Cardiac ventricle fibroblast (primary cell): Measurements from ENCODE around the gene RAD54L2. TPM values are rescaled to one million over a fixed set of nuclear protein-coding genes. Genes with fewer than 3 reads are reported as not detected.

Experiments
- total RNA-seq: library from RNA; depleted of rRNA; stranded (reverse); fragments of >200 nt; gene quantifications from 2 replicates; pipeline ENCODE4 v1.2.3, GENCODE V29; 2015

RAD54L2 gene, protein sequence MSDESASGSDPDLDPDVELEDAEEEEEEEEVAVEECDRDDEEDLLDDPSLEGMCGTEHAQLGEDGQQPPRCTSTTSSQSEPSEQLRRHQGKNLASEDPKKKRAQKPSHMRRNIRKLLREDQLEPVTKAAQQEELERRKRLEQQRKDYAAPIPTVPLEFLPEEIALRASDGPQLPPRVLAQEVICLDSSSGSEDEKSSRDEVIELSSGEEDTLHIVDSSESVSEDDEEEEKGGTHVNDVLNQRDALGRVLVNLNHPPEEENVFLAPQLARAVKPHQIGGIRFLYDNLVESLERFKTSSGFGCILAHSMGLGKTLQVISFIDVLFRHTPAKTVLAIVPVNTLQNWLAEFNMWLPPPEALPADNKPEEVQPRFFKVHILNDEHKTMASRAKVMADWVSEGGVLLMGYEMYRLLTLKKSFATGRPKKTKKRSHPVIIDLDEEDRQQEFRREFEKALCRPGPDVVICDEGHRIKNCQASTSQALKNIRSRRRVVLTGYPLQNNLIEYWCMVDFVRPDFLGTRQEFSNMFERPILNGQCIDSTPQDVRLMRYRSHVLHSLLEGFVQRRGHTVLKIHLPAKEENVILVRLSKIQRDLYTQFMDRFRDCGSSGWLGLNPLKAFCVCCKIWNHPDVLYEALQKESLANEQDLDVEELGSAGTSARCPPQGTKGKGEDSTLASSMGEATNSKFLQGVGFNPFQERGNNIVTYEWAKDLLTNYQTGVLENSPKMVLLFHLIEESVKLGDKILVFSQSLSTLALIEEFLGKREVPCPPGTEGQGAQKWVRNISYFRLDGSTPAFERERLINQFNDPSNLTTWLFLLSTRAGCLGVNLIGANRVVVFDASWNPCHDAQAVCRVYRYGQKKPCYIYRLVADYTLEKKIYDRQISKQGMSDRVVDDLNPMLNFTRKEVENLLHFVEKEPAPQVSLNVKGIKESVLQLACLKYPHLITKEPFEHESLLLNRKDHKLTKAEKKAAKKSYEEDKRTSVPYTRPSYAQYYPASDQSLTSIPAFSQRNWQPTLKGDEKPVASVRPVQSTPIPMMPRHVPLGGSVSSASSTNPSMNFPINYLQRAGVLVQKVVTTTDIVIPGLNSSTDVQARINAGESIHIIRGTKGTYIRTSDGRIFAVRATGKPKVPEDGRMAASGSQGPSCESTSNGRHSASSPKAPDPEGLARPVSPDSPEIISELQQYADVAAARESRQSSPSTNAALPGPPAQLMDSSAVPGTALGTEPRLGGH (N-terminal part only)
- 7.2 and 7.5 TPM in 2 replicates for total RNA-seq

DNA sequence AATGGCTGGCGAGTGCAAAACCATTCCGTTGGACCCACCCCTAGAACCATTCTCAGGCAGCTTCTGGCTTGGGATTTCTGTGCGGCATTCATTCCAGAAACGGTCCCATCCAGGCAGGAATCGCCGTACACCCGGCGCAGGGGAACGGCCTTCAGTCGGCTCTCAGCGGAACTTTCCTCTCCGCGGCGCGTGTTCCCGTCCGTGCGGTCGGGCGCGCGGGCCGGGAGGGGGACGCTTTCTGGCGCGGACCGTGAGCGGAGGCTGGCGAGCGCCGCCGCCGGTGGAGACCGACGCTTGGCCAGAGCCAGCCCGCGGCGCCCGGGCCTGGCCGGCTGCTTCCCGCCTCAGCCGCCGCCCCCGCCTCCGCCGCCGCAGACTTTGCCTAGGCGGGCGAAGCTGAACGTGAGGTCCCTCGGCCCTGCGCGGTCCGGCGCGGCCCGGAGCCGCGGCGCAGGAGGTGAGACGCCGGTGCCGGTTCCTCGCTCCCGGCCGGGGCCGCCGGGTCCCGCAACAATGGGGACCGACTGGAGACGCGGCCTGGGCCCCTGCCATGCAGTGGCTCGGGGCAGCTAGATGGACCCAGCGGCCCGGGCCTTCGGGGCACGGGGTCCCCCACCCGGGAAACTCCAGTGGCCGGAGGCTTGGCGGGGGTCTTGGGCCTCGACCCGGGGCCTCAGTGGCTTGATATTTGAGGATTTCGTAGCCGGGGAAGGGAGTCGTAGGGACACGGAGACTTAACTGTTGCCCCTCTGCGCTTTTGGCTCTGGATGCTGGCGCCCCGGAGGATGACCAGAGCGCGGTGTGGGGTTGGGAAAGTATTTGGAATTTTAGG is at the start of gene RAD54L2:
Gene RAD54L2, plus strand, starts transcription at position 261 of the 832 bp plus-strand sequence. CDS start 51,702 bp downstream, outside the sequence.

Other genes with a start within 250 kb of the RAD54L2 start
- 83.4 and 91.5 TPM in 2 replicates for gene MANF, start 153.4 kb upstream of the RAD54L2 start, total RNA-seq
- 30.7 and 34.5 TPM in 2 replicates for gene RBM15B, start 147.4 kb upstream of the RAD54L2 start, total RNA-seq
- gene DCAF1, start 38.7 kb upstream of the RAD54L2 start, total RNA-seq, result 9.0 and 10.1 TPM in 2 replicates
- gene TEX264, start 132.5 kb downstream of the RAD54L2 start, total RNA-seq, result 64.6 and 70.3 TPM in 2 replicates
- not detected in 2 replicates for gene GRM2, start 168.3 kb downstream of the RAD54L2 start, total RNA-seq
- not detected in 2 replicates for gene IQCF6, start 240.5 kb downstream of the RAD54L2 start, total RNA-seq